OCI-LY1 (cell line): ENCODE data around the gene HSDL1.

Experiments used
- CTCF ChIP-seq: fragments of 200-600 bp; sonication (generic), shearing (Covaris generic); IDR thresholded peaks from 2 replicates; pipeline ENCODE4 v1.5.1; 2017; ENCODE audit warnings: mild to moderate bottlenecking, antibody characterized with exemption, low read length, moderate library complexity, mixed read lengths
- EZH2 ChIP-seq: fragments of 200-600 bp; sonication (generic), shearing (Covaris generic); IDR thresholded peaks from 2 replicates; pipeline ENCODE4 v1.8.0; 2017; ENCODE audit warnings: borderline replicate concordance, mixed run types, mild to moderate bottlenecking, antibody characterized with exemption, low read length, moderate library complexity, mixed read lengths

DNA sequence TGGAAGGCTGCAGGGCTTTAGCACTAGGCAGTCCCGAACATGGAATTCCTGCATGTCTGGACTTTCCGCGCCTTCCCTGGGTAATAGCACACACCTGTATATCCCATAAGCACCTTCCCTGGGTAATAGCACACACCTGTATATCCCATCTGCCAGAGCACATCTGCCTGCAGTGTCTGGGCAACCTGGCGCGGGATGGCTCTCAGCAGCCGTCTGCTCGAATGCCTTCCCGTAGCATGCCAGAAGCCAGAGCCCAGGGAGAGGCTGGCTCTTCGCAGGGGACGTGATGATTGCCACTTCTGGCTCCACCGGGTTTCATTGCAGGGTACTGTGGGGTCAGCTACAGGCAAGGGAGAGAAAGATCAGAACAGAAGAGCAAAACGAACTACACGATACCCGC, 49.5 kb downstream of the HSDL1 start:
- TF ChIP-seq CTCF (no peak), EZH2 (no peak)
